ENCODE data around the gene IL21R. TPM values are rescaled to one million over a fixed set of nuclear protein-coding genes. Genes with fewer than 3 reads are reported as not detected.

IL21R gene
- total and polyA plus RNA-seq, 9 of the 15 experiments (the other 6 are each of a cell fraction or from before 2014, with no cell fraction given) = 0.04 to 0.34 (median 0.18) TPM; not detected in 1

GRCh38 chr16:27390151-27390550 lies 11.8 kb upstream of the IL21R start:
- intact Hi-C loops (cut with micrococcal nuclease) = no loop called here
- FAIRE-seq = no peak
- Histone ChIP-seq H3K4me3 (no peak overlapping the region), H3K27ac (ENCODE audit: extremely low read depth, low read depth, low read length) (no peak overlapping the region), H3K9me3 (replicated peaks; ENCODE audit: control insufficient read depth, insufficient read depth, low read depth, low read length) (no peaks in the 10 kb centered on the region), H3K79me2 (ENCODE audit: control insufficient read depth, insufficient read depth, low read length) (no peaks in the 10 kb centered on the region), H4K20me1 (replicated peaks; ENCODE audit: control insufficient read depth, insufficient read depth, low read length) (no peaks in the 10 kb centered on the region), H3K9ac (ENCODE audit: insufficient read depth in 1 of 2, low read depth in 2 of 2, low read length in 2 of 2) (no peak overlapping the region), H2AFZ (ENCODE audit: low read depth, low read length) (no peak overlapping the region), H3K4me2 (ENCODE audit: insufficient read depth, low read length) (no peak overlapping the region), H3K36me3 (ENCODE audit: control insufficient read depth, insufficient read depth, low read length) (no peaks in the 10 kb centered on the region), H3K27me3 (ENCODE audit: control insufficient read depth in 2 of 2, insufficient read depth in 2 of 2, low read length in 2 of 2) (peaks cover 2 to 10% of the 10 kb centered on the region in 2 experiments; a peak in 1 of 5 replicates), H3K4me1 (replicated peaks in 1 of 2; ENCODE audit: control insufficient read depth in 2 of 2, insufficient read depth in 2 of 2, low read length in 2 of 2) (no peaks in the 10 kb centered on the region), H3K9me1 (ENCODE audit: control insufficient read depth, insufficient read depth, low read length) (no peaks in the 10 kb centered on the region)
- TF ChIP-seq PRMT5 (CRISPR knock-in tag; IDR thresholded peaks at IDR 0.05) (no peak), SMAD3 (CRISPR knock-in tag; conservative IDR thresholded peaks at IDR 0.05) (no peak), NCOR1 (IDR thresholded peaks at IDR 0.05) (no peak), TEAD1 (CRISPR knock-in tag; IDR thresholded peaks at IDR 0.05) (no peak), RFX5 (IDR thresholded peaks at IDR 0.05; ENCODE audit: low read depth, low read length) (no peak), ZFP1 (CRISPR knock-in tag; IDR thresholded peaks at IDR 0.05) (no peak), TAF15 (IDR thresholded peaks at IDR 0.05; ENCODE audit: low read depth, low read length) (no peak), CTCF (IDR thresholded peaks at IDR 0.05 in 2 of 3, conservative IDR thresholded peaks at IDR 0.05 in 1 of 3; ENCODE audit: insufficient read depth in 2 of 3, low read depth in 1 of 3, low read length in 3 of 3) (no peak), DPF2 (IDR thresholded peaks at IDR 0.05) (no peak), ZNF146 (CRISPR knock-in tag; IDR thresholded peaks at IDR 0.05; ENCODE audit: unreplicated experiment) (no peak), ZNF445 (CRISPR knock-in tag; IDR thresholded peaks at IDR 0.05; ENCODE audit: low read depth) (no peak), TRIM25 (IDR thresholded peaks at IDR 0.05; ENCODE audit: borderline replicate concordance) (no peak), TFE3 (CRISPR knock-in tag; IDR thresholded peaks at IDR 0.05) (no peak), ELF1 (tag; IDR thresholded peaks at IDR 0.05) (no peak), ARHGAP35 (IDR thresholded peaks at IDR 0.05; ENCODE audit: partially characterized antibody) (no peak), CBX3 (IDR thresholded peaks at IDR 0.05; ENCODE audit: borderline replicate concordance in 1 of 2, low read length in 2 of 2) (no peak)
- no peak for ATAC-seq
- ChIA-PET CTCF (ENCODE audit: low intra/inter-chr PET ratio) (no interaction called here), POLR2A (no interaction called here)
- in situ Hi-C loops (cut with MboI) = no loop called here
- BruUV-seq (replicated peaks) = no TSS peak
- DNase-seq (ENCODE audit: extremely low read depth in 1 of 4, low spot score in 3 of 4) = no peak
